Glomerular visceral epithelial cell (primary cell): ENCODE data around the gene AGPAT3.
"Not testable (repeated sequence)": the region's sequence is repeated elsewhere in the genome, so short reads cannot be mapped to it uniquely, and the experiment has no call there.

Experiments used
- DNase-seq: peaks from one replicate; pipeline ENCODE4 v3.0.0-alpha.2; 2016; ENCODE audit errors: extremely low spot score

AGPAT3 gene

DNA sequence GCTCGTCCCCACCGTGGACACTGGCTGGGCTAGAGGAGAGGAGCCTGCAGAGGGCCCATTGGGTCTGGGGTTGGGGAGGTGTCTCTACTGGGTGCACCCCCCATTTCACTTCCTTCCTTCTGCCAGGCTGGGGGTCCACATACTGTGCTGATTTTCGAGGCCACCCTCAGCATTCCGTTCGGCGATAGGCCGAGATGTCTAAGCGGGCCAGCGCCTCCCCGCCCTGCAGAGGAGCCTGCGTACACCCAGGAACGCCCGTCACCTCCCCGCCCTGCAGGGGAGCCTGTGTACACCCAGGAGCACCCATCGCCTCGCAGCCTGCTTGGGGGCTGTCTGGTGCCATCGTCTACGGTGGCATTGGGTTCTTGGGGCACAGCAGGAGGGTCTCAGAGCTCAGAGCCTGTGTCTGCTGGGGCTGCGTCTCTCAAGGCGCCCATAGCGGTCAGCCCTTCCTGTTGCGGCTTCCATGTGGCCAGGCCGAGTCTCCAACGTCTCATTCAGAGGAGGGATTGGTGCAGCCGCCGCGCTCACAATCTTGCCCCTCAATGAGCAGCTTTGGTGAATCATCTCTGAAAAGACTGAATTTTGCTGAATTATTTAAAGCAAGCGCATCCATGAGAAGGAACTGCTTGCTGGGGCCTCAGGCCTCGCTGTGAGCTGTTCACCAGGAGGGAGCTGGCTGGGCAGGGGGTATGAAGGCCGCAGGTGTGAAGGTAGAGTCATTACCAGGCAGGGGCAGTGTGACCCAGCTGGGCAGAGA is 30.7 kb upstream of the AGPAT3 start:
- no peak for DNase-seq

DNA sequence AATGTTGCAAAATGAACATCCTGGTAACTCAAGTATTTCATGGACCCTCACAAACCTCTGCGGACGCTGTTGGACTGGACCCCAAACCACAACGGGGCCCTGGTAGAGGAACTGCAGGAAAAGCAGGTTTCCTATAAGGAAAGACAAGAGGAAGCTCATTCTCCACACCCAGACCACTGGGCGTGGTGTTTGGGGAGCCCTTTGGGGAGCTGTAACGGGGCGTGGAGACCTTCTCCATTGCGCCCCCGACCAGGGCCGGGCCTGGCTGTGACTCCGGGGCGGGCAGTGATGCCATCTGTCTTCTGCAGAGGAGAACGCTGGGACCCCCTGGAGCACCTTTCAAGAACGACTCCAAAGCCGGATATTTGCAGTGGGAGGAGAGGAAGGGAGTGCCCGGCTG is 30.0 kb upstream of the AGPAT3 start:
- no peak for DNase-seq

DNA sequence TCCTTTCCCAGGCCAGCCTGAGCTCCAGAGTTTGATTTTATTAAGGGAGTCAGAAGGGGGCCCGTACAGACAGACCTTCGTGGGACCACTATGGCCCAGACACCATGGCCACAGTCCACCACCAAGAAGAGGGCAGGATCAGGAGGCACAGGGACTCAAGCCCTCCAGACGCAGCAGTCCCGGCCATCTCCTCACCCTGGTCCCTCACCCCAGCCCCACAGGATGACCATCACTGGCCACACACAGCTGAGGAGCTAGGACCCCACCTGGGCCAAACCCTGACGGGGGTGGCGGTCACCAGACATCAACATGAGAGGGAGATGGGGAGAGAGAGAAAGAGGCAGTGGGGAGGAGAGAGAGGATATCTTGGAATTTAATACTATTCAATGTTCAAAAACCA is 29.2 kb upstream of the AGPAT3 start:
- no peak for DNase-seq

- no peak for DNase-seq
Observed at GRCh38 chr21:43836616-43837015, 28.4 kb upstream of the AGPAT3 start.

GRCh38 chr21:43840259-43840658 is 24.8 kb upstream of the AGPAT3 start:
- no peak for DNase-seq

DNA sequence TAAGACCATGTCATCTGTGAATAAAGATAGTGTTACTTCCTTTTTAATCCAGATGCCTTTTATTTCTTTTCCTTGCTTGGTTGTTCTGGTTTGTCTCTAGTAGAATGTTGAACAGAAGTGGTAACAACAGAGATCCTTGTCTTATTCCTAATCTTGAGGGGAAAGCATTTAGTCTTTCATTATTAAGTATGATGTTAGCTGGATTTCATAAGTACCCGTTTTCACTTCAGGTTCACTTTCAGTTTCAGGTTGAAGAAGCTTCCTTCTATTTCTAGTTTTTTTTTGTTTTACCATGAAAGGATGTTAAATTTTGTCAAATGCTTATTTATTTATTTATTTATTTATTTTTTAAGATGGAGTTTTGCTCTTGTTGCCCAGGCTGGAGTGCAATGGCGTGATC is 22.3 kb upstream of the AGPAT3 start:
- DNase-seq, result no peak

DNA sequence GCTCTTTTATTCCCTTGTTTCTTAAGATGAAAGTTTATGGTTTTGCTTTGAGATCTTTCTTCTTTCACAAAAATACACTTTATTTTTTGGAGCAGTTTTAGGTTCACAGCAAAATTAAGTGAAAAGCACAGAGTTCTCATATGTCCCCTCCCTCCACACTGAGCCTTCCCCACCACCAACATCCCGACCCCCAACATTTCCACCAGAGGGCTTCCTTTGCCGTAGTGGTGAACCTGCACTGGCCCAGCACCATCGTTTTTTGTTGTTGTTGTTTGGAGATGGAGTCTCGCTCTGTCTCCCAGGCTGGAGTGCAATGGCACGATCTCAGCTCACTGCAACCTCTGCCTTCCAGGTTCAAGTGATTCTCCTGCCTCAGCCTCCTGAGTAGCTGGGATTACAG is 20.1 kb upstream of the AGPAT3 start:
- DNase-seq, result not testable (repeated sequence)

- DNase-seq, result no peak
Observed at GRCh38 chr21:43845386-43845785, 19.6 kb upstream of the AGPAT3 start.

GRCh38 chr21:43846430-43846829 is 18.6 kb upstream of the AGPAT3 start:
- no peak for DNase-seq

DNA sequence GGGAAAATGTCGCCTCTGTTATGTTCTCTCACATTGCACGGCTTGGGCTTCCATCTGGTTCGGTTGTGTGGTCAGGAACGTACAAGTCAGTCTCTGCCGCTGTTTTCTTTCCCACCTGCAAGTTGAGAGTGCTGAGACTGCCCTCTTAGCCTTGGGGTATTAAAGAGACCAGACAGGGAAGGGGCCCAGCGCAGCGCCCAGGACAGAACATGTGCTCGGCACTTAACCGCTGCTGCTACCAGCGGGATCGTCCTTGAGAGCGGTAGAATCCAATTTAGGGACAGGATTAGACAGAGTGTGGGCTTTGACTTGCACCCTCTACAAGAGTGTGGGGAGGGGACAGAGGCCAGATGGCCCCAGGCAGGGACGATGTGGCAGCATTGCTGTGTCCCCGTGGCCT is 17.7 kb upstream of the AGPAT3 start:
- no peak for DNase-seq

- DNase-seq, result no peak
Observed at GRCh38 chr21:43848771-43849170, 16.3 kb upstream of the AGPAT3 start.

DNA sequence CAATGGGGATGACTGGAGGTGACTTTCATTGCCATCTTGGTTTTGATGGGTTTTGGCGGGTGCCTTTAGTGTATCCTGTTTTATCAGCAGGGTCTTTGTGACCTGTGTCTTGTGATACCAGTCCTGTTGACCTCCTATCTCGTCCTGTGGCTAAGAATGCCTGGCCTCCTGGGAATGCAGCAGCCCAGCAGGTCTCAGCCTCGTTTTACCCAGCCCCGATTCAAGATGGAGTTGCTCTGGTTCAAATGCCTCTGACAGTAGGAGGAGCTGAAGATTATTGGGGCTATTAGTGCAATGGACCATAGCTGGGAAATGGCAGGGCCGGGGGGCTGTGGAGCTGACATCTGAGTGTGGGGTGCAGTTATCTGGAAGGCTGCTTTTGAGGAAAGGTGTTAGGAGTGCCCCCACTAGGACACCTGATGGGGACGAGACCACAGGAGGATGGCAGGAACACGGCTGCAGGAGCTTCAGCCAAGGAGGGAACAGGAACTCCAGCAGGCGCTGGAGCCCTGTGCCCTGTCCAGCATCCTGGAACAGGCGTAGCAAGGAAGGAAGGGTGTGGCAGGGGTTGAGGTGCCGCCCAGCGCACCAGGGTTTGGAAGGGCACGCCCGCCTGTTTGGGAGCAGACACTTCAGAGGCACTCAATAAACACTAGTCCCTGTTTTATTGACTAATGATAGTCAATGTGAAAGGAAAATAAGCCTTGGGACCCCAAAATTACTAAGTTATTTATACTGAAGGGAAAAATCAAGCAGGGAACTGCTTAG is 15.3 kb upstream of the AGPAT3 start:
- no peak for DNase-seq

GRCh38 chr21:43850728-43851295 is 14.2 kb upstream of the AGPAT3 start:
- no peak for DNase-seq

DNA sequence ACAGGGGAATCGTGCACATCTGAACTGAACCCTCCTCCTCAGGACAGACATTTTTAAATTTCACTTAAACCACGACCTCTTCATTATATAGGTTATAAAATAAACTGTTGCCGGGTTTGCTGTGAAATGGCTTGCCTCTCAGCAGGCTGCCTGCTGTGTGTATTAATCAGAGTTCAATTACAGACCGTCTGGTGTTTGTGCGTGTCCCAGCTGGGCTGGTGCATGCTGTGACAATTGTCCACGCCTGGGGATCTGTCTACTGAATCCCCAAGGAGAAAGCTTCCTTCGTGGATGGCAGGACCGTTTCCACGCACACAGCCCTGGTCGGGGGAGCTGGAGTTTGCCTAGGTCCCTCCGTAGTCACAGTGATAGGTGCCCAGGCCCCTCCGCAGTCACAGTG is 13.4 kb upstream of the AGPAT3 start:
- DNase-seq, result no peak

DNA sequence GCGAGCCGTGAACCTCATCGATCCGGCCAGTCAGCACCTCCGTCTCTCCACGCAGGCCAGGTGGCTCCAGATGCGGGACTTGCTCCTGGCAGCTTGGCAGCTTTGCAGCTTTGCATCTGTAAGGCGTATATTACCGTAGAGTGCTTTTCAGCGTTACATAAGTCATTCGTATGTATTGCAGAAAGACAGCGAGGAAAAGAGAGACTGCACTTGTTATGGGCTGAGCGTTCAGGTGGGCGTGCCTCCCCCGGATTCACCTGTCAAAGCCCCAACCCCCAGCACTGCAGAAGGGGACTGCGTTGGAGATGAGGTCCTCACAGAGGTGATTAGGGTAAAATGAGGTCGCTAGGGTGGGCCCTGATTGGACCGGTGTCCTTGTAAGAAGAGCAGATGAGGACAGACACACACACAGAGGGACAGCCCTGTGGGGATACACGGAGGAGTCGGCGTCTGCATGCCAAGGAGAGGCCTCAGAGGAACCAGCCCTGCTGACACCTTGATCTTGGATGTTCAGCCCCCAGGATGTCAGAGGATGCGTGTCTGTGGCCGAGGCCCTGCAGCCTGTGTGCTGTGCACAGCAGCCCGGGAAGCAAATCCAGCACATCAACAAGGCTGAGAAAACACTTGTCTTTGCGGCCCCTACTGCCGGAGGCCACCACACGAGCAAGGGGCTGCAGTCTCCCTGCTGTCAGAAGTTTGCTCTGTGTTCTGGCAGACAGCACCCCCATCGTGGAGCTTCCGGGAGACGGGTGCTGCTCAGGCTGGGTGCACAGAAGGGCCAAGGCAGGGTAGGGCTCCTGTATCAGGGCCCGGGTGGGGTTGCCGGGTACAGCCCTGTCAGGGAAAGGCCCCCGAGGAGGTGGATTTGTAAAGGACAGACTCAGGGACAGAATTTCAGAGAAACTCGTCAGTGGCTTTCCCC is 10.9 kb upstream of the AGPAT3 start:
- no peak for DNase-seq

DNA sequence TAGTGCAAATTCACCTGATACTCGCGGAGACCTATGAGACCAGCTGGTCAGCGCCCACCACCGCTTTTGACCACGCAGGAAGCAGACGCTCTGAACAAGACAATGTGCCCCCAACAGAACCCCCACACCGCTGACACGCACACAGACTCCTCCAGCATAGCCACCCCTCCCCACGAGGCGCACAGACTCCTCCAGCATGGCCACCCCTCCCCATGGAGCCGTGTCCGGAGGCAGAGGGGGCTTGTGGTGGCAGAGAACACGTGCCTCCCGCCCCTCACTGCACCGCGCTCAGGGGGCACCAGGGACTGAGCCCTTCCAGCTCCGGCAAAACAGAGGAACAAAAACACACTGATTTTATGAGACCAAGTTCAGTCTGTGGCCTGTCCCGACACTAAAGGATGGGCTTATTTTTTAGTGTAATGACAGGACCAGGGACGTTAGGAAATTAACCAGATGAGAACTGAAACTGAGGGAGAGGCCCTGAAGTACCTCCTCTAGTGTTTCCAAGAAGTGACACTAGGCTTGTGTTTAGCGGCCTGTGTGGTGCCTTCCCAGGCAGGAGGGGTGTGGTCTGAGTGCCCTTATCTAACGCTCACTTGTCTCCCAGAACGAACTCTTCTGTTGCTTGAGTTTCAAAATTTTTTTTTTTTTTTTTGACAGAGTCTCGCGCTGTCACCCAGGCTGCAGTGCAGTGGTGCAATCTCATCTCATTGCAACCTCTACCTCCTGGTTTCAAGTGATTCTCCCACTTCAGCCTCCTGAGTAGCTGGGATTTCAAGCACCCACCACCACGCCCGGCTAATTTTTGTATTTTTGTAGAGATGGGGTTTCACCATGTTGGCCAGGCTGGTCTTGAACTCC is 10.0 kb upstream of the AGPAT3 start:
- no peak for DNase-seq

- DNase-seq, result no peak
Observed at GRCh38 chr21:43855955-43856354, 9.1 kb upstream of the AGPAT3 start.

DNA sequence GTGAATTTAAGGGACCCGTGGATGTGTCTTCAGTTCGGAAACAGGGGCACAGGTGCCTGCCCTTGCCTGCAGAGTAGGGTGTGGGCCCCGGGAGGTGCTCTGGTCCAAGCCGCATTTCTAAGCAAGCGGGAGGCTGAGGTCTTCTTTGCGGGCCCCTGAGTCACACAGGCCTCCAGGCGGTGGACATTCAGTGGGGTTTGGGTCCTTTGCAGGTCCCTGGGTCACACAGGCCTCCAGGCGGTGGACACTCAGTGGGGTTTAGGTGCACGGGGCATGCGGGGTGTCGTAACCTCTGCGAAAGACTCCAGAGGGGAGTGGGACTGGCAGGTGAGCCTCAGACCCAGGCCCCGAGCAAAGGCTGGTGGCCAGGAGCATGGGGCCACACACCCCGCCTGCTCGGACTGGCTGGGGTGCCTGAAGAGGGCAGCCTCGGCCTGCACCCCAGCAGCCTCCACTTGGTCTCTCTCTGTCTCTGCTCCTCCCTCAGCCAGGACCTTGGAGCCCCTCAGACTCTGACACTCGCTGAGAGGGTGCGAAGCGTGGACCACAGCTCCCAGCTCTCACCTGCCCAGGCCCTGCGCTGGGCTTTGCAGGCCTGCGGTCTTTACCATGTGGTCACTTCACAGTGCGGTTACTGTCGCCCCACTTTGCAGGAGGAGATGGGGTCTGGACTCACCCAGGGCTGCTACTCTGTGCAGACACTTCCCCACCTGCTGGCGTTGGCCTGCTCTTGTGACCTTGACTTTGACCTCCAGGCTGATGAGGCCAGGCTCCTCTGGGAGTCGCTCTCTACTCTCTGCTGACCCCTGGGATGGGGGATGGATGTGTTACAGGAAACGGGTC is 6.0 kb upstream of the AGPAT3 start:
- DNase-seq, result no peak

DNA sequence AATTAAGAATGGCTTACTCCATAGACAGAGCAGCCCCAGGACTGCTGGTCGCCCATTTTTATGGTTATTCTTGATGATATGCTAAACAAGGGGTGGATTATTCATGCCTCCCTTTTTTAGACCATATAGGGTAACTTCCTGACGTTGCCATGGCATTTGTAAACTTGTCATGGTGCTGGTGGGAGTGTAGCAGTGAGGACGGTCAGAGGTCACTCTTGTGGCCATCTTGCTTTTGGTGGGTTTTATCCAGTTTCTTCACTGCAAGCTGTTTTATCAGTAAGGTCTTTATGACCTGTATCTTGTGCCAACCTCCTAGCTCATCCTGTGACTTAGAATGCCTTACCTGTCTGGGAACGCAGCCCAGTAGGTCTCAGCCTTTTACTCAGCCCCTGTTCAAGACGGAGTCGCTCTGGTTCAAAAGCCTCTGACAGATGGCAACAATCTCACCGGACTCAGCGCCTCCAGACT is 5.2 kb upstream of the AGPAT3 start:
- DNase-seq, result no peak

DNA sequence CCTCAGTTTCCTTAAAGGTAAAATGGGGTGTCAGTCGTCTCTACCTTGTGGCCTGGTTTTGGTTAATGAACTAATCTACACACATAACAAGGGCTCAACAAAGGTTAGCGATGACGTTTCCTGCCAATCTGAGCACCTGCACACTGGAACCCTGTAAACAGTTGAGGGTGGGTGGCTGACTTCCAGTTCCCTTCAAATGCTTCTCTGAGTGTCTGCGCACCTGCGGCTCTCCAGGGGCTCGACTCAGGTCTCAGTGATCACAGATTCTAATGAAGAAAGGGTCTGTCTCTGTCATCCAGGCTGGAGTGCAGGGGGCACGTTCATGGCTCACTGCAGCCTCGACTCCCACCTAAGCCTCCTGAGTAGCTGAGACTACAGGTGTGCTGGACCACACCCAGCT is 3.3 kb upstream of the AGPAT3 start:
- no peak for DNase-seq
